Epithelial cell of alveolus of lung (primary cell): Measurements from ENCODE around the gene DEFB125. TPM values are rescaled to one million over a fixed set of nuclear protein-coding genes. Genes with fewer than 3 reads are reported as not detected.

Experiments
- total RNA-seq: library from RNA; depleted of rRNA; stranded (reverse); fragments of >200 nt; gene quantifications from 2 replicates; pipeline ENCODE4 v1.2.1, GENCODE V29; 2015

The DEFB125 gene, protein sequence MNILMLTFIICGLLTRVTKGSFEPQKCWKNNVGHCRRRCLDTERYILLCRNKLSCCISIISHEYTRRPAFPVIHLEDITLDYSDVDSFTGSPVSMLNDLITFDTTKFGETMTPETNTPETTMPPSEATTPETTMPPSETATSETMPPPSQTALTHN
- not detected in 2 replicates for total RNA-seq

DNA sequence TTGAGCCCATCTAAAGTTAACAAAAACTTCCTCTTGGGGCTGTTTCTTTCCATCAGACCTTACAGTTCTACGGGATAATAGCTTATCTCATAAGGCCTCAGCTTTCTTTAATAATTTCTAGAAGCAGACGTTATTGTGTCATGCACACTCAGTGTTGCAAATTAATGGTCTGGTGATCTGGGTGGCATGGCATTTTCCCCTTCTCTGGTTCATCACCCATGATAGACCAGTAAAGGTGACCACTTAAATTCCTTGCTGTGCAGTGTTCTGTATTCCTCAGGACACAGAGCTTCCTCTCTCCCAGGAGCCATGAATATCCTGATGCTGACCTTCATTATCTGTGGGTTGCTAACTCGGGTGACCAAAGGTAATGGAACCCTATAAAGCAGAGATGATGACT, at the start of gene DEFB125:
DEFB125 (plus strand) TSS at position 272 of the 400 bp plus-strand sequence; CDS start at position 310, 38 bp downstream.

GRCh38 chr20:142290-142689, 54.8 kb downstream of the DEFB125 start, which contains the start of gene DEFB126:
Gene DEFB126, plus strand, starts transcription at chr20:142590. Its CDS starts 39 bp downstream, at chr20:142629.

Other genes starting within 250 kb of the DEFB125 start
- not detected in 2 replicates for gene DEFB126, start 54.9 kb downstream of the DEFB125 start, total RNA-seq
- gene DEFB127, start 69.8 kb downstream of the DEFB125 start, total RNA-seq = not detected in 2 replicates
- not detected in 2 replicates for gene DEFB128, start 102.0 kb downstream of the DEFB125 start, total RNA-seq
- not detected in 2 replicates for gene DEFB129, start 139.6 kb downstream of the DEFB125 start, total RNA-seq
- gene DEFB132, start 170.1 kb downstream of the DEFB125 start, total RNA-seq = not detected in 2 replicates
- gene C20orf96, start 203.1 kb downstream of the DEFB125 start, total RNA-seq = 2.7 and 12.9 TPM in 2 replicates
- 17.6 and 27.9 TPM in 2 replicates for gene ZCCHC3, start 209.9 kb downstream of the DEFB125 start, total RNA-seq
- 11.4 and 12.9 TPM in 2 replicates for gene SOX12, start 237.9 kb downstream of the DEFB125 start, total RNA-seq